GM15510 (cell line): ENCODE measurements around the gene RNF121.

Source experiments
- POLR2A ChIP-seq: IDR thresholded peaks from 3 replicates; pipeline ENCODE4 v1.6.1; 2011; ENCODE audit warnings: borderline replicate concordance; ENCODE audit not compliant: insufficient read length; ENCODE audit errors: extremely low read depth

RNF121 gene

GRCh38 chr11:71977743-71978418 is 49.0 kb downstream of the RNF121 start:
- TF ChIP-seq POLR2A, result no peak

GRCh38 chr11:71979094-71979493 is 50.2 kb downstream of the RNF121 start:
- TF ChIP-seq POLR2A, result no peak

DNA sequence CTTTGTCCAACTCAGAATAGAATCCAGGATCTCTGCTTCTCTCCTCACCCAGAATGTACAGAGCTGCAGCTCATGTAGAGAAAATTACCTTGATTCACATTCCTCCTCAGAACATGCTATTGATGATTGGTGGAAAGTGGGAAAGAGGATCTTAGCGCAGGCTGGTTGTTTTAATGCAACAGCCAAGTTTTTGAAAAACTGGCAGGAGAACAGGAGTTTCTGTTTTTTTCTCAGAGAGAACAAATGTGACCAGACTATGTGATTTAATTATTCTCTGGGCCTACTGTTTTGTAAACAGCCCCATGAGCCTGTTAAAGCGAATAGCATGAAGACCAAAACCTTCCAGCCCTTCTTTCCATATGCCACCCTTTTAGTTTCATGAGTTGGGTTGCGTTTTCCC is 50.8 kb downstream of the RNF121 start:
- TF ChIP-seq POLR2A, result no peak

- TF ChIP-seq POLR2A, result no peak
Measured at GRCh38 chr11:71986131-71986530, 57.3 kb downstream of the RNF121 start.

- no peak for TF ChIP-seq POLR2A
Measured at GRCh38 chr11:71987521-71987920, 58.7 kb downstream of the RNF121 start.

DNA sequence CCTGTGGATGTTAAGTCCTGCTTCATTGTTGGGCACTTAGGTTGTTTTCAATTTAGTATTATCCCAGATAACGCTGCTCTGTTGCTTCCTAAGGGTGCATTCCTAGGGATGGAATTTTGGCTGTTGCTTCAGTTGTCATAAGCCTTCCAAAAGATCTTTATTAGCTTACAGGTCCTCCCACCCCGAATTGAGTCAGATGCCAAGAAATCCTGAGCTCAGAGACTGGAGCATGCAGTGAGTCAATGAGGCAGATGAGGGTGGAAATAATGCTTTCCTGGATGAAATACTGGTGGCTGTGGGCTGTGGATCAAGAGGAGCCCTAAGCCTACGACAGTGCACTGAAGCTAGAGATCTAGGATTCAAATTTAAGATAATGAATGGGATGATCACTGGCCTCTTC is 59.2 kb downstream of the RNF121 start:
- no peak for TF ChIP-seq POLR2A

GRCh38 chr11:71990701-71991100 is 61.9 kb downstream of the RNF121 start:
- TF ChIP-seq POLR2A, result no peak

DNA sequence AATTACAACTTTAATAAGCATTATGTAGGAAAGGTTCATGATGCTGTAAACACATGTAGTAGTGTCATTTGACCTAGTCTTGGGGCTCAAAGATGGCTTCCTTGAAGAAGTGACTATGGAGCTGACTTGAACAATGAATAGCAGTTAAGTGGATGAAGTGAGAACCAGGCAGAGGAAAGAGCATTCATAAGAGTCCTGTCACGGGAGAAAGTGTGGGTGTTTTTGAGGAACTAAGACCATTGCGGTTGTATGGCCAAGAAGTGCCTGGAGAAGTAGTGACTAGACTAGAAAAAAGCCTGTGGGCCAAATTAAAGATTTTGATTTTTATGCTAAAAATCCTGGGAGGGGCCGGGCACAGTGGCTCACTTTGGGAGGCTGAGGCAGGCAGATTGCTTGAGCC is 62.6 kb downstream of the RNF121 start:
- TF ChIP-seq POLR2A, result no peak

DNA sequence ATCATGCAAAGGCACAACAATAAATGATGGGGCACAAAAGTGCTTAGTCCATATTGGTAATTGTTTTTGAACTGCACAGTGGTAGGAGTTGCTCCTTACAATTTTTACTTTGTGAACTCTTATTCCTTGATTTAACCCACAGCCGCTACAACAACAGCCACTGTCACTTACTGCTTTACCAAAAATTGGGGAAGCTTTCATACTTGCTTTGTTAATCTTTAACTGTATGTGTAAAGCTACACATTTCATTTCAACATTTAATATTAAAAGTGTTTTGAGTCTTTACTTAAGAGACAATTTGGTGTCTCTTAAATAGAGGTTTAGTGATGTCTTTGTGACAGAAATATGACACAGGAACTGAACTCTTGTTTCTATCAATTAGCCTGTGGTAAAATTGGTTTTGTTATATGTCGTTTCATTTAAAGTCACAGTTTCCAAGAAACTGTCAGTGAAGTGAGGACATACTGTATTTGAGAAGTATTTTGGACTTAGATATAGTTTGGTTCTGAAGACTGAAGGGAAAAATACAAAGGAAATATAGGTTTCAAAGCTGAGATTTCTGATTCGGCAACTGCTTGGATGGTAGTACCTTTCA is 63.4 kb downstream of the RNF121 start:
- TF ChIP-seq POLR2A, result no peak

- TF ChIP-seq POLR2A, result no peak
Measured at GRCh38 chr11:71994786-71995185, 65.9 kb downstream of the RNF121 start.

GRCh38 chr11:71995726-71996291 is 67.0 kb downstream of the RNF121 start:
- no peak for TF ChIP-seq POLR2A

DNA sequence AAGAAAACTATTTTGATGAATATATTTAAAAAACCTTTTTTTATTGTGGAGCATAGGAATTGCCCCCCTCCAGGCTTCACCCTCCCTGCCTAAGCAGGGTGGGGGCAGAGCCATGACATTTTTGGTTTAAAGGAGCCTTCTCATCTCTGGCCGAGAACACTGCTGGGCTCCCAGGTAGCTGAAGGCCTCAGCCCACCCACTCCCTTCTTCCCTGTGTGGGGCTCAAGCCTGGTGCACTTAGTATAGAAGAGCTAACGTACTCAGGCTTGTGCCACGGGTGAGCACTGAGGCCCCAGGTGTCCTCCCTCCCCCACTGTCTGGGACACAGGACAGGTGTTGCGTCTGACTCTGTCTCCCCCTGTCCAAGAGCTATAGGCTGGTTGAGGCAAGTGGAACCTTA is 67.7 kb downstream of the RNF121 start:
- no peak for TF ChIP-seq POLR2A

- no peak for TF ChIP-seq POLR2A
Measured at GRCh38 chr11:71996946-71997345, 68.1 kb downstream of the RNF121 start.

- no peak for TF ChIP-seq POLR2A
Measured at GRCh38 chr11:71997594-71997993, 68.7 kb downstream of the RNF121 start.

DNA sequence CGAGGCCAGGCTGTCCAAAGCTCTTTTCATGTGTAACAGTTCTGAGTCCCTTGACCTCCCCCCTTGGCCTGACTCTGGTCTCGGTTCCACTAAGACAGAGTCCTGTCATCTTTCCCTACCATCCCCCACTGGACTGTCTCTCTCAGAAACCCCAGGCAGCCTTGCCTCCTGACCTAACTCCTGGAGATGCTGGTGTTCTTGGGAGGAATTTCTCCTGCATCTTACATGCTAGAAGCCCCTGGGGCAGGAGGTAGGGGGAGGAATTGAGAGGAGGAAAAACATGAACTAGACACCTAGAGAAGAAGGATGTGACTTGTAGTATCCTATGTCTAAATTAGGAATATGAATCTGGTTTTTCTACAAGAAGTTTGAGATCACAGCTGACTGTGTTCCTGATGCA is 69.2 kb downstream of the RNF121 start:
- TF ChIP-seq POLR2A, result no peak

DNA sequence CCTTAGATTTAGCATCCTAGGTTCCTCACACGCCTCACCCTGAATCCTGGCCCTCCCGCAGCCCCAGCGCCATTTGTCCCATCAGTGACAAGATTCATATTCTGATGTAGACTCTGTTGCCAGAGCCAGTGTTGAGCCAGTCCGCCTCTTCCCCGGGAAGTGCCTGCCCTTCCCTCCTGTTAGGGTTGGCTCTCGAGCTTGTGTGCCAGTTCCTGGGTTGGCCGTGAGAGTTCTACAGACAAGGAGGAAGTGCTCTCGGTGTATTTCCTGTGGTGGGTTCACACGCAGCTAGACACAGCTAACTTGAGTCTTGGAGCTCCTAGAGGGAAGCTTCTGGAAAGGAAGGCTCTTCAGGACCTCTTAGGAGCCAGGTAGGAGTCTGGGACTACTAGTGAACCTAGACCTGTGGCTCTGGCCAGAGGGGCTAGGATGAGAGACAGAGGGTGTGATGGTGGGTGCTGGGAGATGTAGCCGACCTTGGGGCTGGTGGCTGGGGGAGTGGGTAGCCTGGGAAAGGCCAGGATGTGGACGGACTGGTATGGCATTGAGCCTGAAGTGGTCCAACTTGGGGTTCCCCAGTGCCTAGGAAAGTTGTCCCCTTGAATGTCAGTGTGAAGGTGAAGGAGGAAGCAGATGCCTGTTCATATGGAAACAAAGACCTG is 69.9 kb downstream of the RNF121 start, which contains the start of gene IL18BP:
Gene IL18BP (plus strand): TSS at position 261 of the 662 bp plus-strand sequence. CDS start 1,076 bp downstream, outside the sequence.
- TF ChIP-seq POLR2A, result peak; percentile 2
